ENCODE results near the gene MTCL3.

Gene MTCL3

DNA sequence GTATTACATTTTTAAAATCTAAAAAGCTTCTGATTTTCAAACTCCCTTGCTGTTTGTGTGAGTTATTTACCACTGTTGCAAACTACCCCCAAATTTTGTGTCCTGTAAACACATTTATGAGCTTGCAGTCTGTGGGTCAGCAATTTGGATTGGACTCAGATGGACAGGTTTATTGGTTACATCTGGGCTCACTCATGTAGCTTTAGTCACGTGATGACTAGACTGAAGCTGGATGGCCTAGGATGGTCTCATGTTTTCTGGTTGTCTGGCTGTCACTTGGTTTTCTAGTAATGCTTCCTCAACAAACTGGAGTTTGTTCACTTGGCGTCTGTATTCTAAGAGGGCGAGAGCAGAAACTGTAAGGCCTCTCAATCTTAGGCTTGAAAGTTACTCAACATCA lies 45.6 kb upstream of the MTCL3 start:
- TF ChIP-seq, protein P1, sequence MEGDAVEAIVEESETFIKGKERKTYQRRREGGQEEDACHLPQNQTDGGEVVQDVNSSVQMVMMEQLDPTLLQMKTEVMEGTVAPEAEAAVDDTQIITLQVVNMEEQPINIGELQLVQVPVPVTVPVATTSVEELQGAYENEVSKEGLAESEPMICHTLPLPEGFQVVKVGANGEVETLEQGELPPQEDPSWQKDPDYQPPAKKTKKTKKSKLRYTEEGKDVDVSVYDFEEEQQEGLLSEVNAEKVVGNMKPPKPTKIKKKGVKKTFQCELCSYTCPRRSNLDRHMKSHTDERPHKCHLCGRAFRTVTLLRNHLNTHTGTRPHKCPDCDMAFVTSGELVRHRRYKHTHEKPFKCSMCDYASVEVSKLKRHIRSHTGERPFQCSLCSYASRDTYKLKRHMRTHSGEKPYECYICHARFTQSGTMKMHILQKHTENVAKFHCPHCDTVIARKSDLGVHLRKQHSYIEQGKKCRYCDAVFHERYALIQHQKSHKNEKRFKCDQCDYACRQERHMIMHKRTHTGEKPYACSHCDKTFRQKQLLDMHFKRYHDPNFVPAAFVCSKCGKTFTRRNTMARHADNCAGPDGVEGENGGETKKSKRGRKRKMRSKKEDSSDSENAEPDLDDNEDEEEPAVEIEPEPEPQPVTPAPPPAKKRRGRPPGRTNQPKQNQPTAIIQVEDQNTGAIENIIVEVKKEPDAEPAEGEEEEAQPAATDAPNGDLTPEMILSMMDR (conservative IDR thresholded peaks at IDR 0.05; ENCODE audit: low read depth, low read length): no peak
- Histone ChIP-seq H3K4me1 (ENCODE audit: low read depth, poor library complexity, severe bottlenecking) (no peaks in the 10 kb centered on the region), H2AFZ (ENCODE audit: low read depth) (no peak overlapping the region), H3K27ac (no peak overlapping the region), H3K79me2 (ENCODE audit: insufficient read depth, low read depth) (no peaks in the 10 kb centered on the region), H3K9ac (no peak overlapping the region), H4K20me1 (ENCODE audit: insufficient read depth) (no peaks in the 10 kb centered on the region), H3K4me2 (no peak overlapping the region), H3K27me3 (ENCODE audit: insufficient read depth, low read depth) (no peaks in the 10 kb centered on the region), H3K4me3 (IDR thresholded peaks at IDR 0.05; ENCODE audit: insufficient read depth, low read depth, low read length) (no peak overlapping the region), H3K36me3 (ENCODE audit: insufficient read depth) (no peaks in the 10 kb centered on the region)

DNA sequence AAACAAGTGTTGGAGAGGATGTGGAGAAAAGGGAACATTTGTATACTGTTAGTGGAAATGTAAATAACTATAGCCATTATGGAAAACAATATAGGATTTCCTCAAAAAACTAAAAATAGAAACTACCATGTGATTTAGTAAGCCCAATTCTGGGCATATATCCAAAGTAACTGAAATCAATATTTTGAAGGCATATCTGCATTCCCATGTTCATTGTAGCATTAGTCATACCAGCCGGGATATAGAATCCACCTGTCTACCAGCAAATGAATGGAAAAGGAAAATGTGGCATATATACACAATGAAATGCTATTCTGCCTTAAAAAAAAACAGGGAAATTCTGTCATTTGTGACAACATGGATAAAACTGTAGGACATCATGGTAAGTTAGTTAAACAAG lies 42.5 kb upstream of the MTCL3 start:
- no peaks in the 10 kb centered on the region for H3K27me3 ChIP-seq (ENCODE audit: insufficient read depth, low read depth)
- no peak overlapping the region for H3K9ac ChIP-seq
- no peak overlapping the region for H3K27ac ChIP-seq
- TF ChIP-seq, protein P1 (conservative IDR thresholded peaks at IDR 0.05; ENCODE audit: low read depth, low read length): no peak
- H3K4me2 ChIP-seq: no peak overlapping the region
- H3K4me3 ChIP-seq (IDR thresholded peaks at IDR 0.05; ENCODE audit: insufficient read depth, low read depth, low read length): no peak overlapping the region
- H2AFZ ChIP-seq (ENCODE audit: low read depth): no peak overlapping the region
- no peaks in the 10 kb centered on the region for H3K36me3 ChIP-seq (ENCODE audit: insufficient read depth)
- H3K4me1 ChIP-seq (ENCODE audit: low read depth, poor library complexity, severe bottlenecking): no peaks in the 10 kb centered on the region
- H4K20me1 ChIP-seq (ENCODE audit: insufficient read depth): no peaks in the 10 kb centered on the region
- H3K79me2 ChIP-seq (ENCODE audit: insufficient read depth, low read depth): no peaks in the 10 kb centered on the region

GRCh38 chr6:127554435-127555006 lies 35.4 kb upstream of the MTCL3 start:
- TF ChIP-seq, protein P1 (conservative IDR thresholded peaks at IDR 0.05; ENCODE audit: low read depth, low read length): peak; percentile 43
- Histone ChIP-seq H4K20me1 (ENCODE audit: insufficient read depth) (no peaks in the 10 kb centered on the region), H3K27me3 (ENCODE audit: insufficient read depth, low read depth) (no peaks in the 10 kb centered on the region), H3K9ac (no peak overlapping the region), H3K4me2 (no peak overlapping the region), H3K27ac (no peak overlapping the region), H3K4me3 (IDR thresholded peaks at IDR 0.05; ENCODE audit: insufficient read depth, low read depth, low read length) (no peak overlapping the region), H3K36me3 (ENCODE audit: insufficient read depth) (no peaks in the 10 kb centered on the region), H3K4me1 (ENCODE audit: low read depth, poor library complexity, severe bottlenecking) (no peaks in the 10 kb centered on the region), H3K79me2 (ENCODE audit: insufficient read depth, low read depth) (no peaks in the 10 kb centered on the region), H2AFZ (ENCODE audit: low read depth) (no peak overlapping the region)

DNA sequence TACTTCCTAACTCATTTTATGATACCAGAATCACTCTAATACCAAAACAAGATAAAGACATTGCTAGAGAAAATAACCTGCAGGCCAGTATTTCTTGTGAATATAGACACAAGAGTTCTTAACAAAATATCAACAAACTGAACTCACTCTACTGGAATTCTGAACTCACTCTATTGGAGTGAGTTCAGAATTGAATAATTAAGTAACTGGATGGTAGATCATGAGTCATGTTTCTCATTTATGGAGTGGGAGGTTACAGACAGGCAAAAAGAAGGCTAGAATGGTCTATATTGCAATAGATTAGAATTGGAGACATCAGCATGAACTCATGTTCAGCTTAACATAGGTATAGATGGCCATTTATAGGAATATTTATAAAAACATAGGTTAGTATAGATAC lies 31.3 kb upstream of the MTCL3 start:
- no peak overlapping the region for H3K27ac ChIP-seq
- H3K36me3 ChIP-seq (ENCODE audit: insufficient read depth): no peaks in the 10 kb centered on the region
- H3K4me1 ChIP-seq (ENCODE audit: low read depth, poor library complexity, severe bottlenecking): no peaks in the 10 kb centered on the region
- no peak overlapping the region for H3K4me2 ChIP-seq
- H3K27me3 ChIP-seq (ENCODE audit: insufficient read depth, low read depth): no peaks in the 10 kb centered on the region
- TF ChIP-seq, protein P1 (conservative IDR thresholded peaks at IDR 0.05; ENCODE audit: low read depth, low read length): no peak
- H2AFZ ChIP-seq (ENCODE audit: low read depth): no peak overlapping the region
- H4K20me1 ChIP-seq (ENCODE audit: insufficient read depth): no peaks in the 10 kb centered on the region
- no peaks in the 10 kb centered on the region for H3K79me2 ChIP-seq (ENCODE audit: insufficient read depth, low read depth)
- no peak overlapping the region for H3K9ac ChIP-seq
- no peak overlapping the region for H3K4me3 ChIP-seq (IDR thresholded peaks at IDR 0.05; ENCODE audit: insufficient read depth, low read depth, low read length)

Measured in KMS-11 (cell line).